Omental fat pad (tissue), 4 donors: ENCODE data around the gene GAB2. TPM values are rescaled to one million over a fixed set of nuclear protein-coding genes. Genes with fewer than 3 reads are reported as not detected.
"Not testable (repeated sequence)": the region's sequence is repeated elsewhere in the genome, so short reads cannot be mapped to it uniquely, and the experiment has no call there.

Experiments
- ATAC-seq: fragments of 150-250 bp; one replicate; pipeline ENCODE4 v1.9.1; 2016; ENCODE audit warnings: mild to moderate bottlenecking, moderate library complexity; ENCODE audit not compliant: low FRiP score
- DNase-seq: peaks from one replicate; pipeline ENCODE4 v3.0.0-alpha.2; 2019; ENCODE audit warnings: low spot score
- total RNA-seq, 4 donors: library from RNA; depleted of rRNA; stranded (reverse); fragments of >200 nt; gene quantifications; one replicate each; pipeline ENCODE4 v1.1.0, GENCODE V29; 2016
- TF ChIP-seq, protein P1 (sequence below), 3 donors: fragments of 450-650 bp; IDR thresholded peaks; one replicate each; pipeline ENCODE4 v1.5.1; 2016 to 2017; ENCODE audit warnings: antibody characterized with exemption in 3 of 3, mild to moderate bottlenecking in 3 of 3, moderate library complexity in 2 of 3

GAB2 gene
- total RNA-seq, 4 donors from 2014 or later: 25.3 to 97.7 (median 36.1) TPM

DNA sequence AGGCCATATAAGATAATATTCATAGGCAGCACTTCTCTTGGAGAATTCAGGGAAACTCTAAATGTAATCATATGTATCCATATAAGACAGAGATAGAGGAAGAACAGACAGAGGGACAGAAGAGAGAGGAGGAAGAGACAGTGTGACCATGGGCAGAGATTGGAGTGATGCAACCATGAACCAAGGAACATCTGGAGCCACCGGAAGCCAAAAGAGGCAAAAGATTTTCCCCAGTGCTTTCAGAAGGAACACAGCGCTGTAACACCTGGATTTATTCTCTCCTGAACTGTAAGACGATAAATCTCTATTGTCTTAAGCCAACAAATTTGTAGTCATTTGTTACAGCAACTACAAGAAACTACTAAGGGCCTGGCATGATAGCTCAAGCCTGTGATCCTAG lies 57.7 kb downstream of the GAB2 start:
- ATAC-seq (no peak), DNase-seq (no peak)
- TF ChIP-seq, protein P1, sequence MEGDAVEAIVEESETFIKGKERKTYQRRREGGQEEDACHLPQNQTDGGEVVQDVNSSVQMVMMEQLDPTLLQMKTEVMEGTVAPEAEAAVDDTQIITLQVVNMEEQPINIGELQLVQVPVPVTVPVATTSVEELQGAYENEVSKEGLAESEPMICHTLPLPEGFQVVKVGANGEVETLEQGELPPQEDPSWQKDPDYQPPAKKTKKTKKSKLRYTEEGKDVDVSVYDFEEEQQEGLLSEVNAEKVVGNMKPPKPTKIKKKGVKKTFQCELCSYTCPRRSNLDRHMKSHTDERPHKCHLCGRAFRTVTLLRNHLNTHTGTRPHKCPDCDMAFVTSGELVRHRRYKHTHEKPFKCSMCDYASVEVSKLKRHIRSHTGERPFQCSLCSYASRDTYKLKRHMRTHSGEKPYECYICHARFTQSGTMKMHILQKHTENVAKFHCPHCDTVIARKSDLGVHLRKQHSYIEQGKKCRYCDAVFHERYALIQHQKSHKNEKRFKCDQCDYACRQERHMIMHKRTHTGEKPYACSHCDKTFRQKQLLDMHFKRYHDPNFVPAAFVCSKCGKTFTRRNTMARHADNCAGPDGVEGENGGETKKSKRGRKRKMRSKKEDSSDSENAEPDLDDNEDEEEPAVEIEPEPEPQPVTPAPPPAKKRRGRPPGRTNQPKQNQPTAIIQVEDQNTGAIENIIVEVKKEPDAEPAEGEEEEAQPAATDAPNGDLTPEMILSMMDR (IDR thresholded peaks at IDR 0.05): no peak

DNA sequence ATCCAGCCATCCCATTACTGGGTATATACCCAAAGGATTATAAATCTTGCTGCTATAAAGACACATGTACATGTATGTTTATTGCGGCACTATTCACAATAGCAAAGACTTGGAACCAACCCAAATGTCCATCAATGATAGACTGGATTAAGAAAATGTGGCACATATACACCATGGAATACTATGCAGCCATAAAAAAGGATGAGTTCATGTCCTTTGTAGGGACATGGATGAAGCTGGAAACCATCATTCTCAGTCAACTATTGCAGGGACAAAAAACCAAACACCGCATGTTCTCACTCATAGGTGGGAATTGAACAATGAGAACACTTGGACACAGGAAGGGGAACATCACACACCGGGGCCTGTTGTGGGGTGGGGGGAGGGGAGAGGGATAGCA lies 59.7 kb downstream of the GAB2 start:
- not testable (repeated sequence) for DNase-seq, ATAC-seq

DNA sequence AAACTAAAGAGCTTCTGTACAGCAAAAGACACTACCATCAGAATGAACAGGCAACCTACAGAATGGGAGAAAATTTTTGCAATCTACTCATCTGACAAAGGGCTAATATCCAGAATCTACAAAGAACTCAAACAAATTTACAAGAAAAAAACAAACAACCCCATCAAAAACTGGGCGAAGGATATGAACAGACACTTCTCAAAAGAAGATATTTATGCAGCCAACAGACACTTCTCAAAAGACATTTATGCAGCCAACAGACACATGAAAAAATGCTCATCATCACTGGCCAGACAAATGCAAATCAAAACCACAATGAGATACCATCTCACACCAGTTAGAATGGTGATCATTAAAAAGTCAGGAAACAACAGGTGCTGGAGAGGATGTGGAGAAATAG lies 60.2 kb downstream of the GAB2 start:
- ATAC-seq: not testable (repeated sequence)

DNA sequence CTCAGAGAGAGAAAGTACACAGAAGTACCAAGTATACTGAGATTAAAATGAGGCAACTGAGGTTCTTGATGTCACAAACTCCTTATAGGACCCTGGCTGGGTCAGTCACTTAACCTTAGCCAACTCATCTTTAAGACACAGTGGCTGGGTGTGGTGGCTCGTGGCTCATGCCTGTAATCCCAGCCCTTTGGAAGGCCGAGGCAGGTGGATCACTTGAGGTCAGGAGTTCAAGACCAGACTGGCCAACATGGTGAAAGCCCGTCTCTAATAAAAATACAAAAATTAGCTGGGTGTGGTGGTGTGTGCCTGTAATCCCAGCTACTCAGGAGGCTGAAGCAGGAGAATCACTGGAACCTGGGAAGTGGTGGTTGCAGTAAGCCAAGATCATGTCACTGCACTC lies 61.9 kb downstream of the GAB2 start:
- not testable (repeated sequence) for ATAC-seq

More for the DNA sequence above, 60.2 kb downstream of the GAB2 start:
- not testable (repeated sequence) for DNase-seq

DNA sequence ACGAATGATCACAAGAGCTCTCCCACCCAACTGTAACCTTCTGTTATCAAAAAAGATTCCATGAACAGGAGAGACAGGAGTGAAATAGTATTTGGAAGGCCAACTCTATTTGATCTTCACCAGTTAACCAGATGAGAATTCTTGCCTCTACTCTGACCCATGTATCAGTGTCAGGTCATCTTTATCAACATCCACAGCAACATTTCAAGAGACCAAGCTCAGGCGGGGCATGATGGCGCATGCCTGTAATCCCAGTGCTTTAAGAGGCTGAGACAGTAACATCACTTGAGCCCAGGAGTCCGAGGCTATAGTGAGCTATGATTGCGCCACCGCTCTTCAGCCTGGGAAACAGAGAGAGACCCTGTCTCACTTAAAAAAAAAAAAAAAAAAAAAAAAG lies 62.3 kb downstream of the GAB2 start:
- DNase-seq: no peak
- ATAC-seq: no peak
- TF ChIP-seq, protein P1 (IDR thresholded peaks at IDR 0.05): no peak

More for the DNA sequence above, 61.9 kb downstream of the GAB2 start:
- DNase-seq: not testable (repeated sequence)

DNA sequence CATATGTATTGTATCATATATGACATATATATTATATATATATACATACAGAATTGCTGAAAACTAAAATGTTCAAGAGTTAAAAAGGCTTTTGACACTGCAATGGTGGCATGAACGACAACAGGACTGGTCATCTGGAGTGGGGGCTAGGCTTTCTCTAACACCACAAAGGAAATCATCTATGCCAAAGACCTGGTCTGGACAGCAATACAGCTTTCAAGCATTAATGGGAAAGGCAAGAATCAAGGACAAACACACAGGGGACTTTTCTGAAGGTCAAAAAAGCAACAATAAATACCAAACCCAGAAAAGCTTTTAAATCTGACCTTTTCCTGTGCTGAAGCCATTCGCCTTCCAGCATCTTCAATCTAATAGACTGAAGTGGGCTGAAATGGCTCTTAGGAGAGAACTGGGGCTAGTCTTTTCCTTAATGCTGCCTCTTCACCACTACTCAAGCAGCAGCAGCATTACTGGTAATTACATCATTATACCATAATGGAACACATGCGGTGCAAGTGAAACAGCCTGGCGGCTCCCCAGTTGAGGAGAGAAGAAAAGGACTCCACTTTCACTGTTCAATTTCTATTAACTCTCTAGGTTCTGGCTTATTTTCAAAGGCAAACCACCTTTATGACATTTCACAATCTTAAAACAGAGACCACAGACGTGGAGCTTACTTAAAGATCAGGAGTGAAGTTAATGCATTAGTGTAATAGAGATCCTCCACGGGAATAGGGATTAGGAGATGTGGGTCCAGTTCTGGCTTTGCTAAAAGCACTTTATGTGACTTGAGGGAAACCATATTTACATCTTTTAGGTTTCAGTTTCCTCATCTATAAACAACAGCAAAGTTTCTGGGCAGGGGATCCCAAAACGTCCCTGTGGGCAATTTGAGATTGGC lies 63.0 kb downstream of the GAB2 start:
- no peak for ATAC-seq
- no peak for DNase-seq
- TF ChIP-seq, protein P1 (IDR thresholded peaks at IDR 0.05): no peak

DNA sequence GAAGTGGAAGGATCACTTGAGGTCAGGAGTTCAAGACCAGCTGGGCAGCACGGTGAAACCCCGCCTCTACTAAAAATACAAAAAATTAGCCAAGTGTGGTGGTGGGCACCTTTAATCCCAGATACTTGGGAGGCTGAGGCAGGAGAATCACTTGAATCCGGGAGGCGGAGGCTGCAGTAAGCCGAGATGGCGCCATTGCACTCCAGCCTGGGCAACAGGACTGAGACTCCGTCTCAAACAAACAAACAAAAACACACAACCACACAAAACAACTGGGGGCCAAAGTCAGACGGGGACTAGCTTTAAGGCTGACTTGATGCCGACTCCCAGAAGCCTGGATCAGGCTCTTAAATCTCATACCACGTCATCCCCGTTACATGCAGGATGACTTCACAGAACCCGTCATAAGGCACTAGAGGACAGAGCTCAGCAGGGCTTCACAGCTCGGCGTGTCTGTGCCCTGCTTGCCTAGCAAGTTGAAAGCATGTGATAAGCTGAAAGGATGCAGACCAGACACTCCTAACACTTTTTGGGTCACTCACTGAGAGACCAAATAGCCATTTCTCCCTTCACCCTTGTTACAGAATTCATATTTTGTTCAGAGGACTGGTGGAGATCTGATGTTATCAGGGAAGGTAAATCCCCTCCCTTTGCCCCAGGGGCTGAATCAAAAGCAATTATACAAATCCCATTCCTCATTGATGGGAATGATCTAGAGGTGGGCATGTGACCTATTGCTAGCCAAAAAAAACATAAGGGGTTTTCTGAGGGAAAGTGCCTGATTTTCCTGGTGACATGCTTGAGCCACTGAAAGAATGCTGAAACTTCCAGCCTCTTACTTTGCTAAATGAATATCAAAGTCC lies 65.4 kb downstream of the GAB2 start:
- no peak for ATAC-seq
- DNase-seq: no peak

DNA sequence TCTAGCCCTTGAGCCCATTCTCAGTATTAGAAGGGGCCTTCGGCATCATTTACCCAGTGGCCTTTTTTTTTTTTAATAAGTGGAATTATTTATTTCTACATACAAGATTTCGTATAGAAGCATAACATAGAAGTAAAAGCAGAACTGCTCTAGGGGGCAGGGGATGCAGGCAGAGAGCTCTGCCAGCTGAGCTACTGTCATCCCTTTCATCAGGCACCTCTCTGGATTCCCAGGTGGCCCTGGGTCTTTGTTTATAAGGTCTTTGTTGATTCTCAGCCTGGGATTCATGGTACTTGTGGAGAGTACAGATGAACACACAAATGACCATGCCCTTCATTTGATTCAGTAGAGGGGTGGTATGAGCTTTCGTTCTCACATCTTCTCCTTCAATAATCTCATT lies 66.4 kb downstream of the GAB2 start:
- TF ChIP-seq, protein P1 (IDR thresholded peaks at IDR 0.05): no peak
- no peak for ATAC-seq
- no peak for DNase-seq

More for the DNA sequence above, 65.4 kb downstream of the GAB2 start:
- TF ChIP-seq, protein P1 (IDR thresholded peaks at IDR 0.05): no peak
